ENCODE measurements around the gene KDR. TPM values are rescaled to one million over a fixed set of nuclear protein-coding genes. Genes with fewer than 3 reads are reported as not detected.

Gene KDR
- total RNA-seq, 3 donors from 2014 or later, result 20.3 to 64.2 (median 40.6) TPM

- DNase-seq (ENCODE audit: low spot score in 2 of 2), result no peak
- H3K4me3 ChIP-seq, result no peak overlapping the region
- intact Hi-C loops (cut with DNase I; ENCODE audit: low total_unique reads), result no loop called here
- H3K4me1 ChIP-seq, result no peaks in the 10 kb centered on the region
- TF ChIP-seq, protein P1, sequence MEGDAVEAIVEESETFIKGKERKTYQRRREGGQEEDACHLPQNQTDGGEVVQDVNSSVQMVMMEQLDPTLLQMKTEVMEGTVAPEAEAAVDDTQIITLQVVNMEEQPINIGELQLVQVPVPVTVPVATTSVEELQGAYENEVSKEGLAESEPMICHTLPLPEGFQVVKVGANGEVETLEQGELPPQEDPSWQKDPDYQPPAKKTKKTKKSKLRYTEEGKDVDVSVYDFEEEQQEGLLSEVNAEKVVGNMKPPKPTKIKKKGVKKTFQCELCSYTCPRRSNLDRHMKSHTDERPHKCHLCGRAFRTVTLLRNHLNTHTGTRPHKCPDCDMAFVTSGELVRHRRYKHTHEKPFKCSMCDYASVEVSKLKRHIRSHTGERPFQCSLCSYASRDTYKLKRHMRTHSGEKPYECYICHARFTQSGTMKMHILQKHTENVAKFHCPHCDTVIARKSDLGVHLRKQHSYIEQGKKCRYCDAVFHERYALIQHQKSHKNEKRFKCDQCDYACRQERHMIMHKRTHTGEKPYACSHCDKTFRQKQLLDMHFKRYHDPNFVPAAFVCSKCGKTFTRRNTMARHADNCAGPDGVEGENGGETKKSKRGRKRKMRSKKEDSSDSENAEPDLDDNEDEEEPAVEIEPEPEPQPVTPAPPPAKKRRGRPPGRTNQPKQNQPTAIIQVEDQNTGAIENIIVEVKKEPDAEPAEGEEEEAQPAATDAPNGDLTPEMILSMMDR (IDR thresholded peaks at IDR 0.05), result no peak
- TF ChIP-seq POLR2A (IDR thresholded peaks at IDR 0.05) (no peak), POLR2AphosphoS5 (IDR thresholded peaks at IDR 0.05) (no peak)
- H3K9me3 ChIP-seq, result no peaks in the 10 kb centered on the region
- no peak overlapping the region for H3K27ac ChIP-seq
- no peaks in the 10 kb centered on the region for H3K36me3 ChIP-seq
- no peaks in the 10 kb centered on the region for H3K27me3 ChIP-seq
Measured at GRCh38 chr4:55117511-55117910, 7.9 kb downstream of the KDR start.

- no peaks in the 10 kb centered on the region for H3K4me1 ChIP-seq
- no peak for DNase-seq (ENCODE audit: low spot score in 2 of 2)
- H3K4me3 ChIP-seq, result no peak overlapping the region
- no peak overlapping the region for H3K27ac ChIP-seq
- TF ChIP-seq, protein P1 (IDR thresholded peaks at IDR 0.05), result no peak
- TF ChIP-seq POLR2A (IDR thresholded peaks at IDR 0.05) (no peak), POLR2AphosphoS5 (IDR thresholded peaks at IDR 0.05) (no peak)
- H3K36me3 ChIP-seq, result no peaks in the 10 kb centered on the region
- intact Hi-C loops (cut with DNase I; ENCODE audit: low total_unique reads), result no loop called here
- H3K27me3 ChIP-seq, result no peaks in the 10 kb centered on the region
- no peaks in the 10 kb centered on the region for H3K9me3 ChIP-seq
Measured at GRCh38 chr4:55116450-55116849, 8.9 kb downstream of the KDR start.

DNA sequence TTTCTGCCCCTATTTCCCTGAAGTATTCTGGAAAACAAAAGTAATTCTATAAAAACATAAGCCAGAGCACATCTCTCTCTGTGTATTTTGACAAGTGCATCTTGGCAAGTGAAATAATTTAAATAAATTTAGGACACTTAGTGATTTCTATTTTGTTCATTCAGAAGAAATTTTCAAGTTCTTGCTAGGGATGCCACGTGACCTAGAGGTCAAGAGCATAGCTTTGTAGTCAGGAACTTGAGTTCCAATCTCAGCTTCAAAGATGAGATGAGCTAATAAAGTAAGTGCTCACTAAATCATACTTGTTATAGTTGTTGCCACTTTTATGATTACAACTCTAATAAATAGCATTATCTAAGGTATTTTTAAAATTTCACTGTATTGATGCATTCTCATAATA, 13.8 kb downstream of the KDR start:
- DNase-seq (ENCODE audit: low spot score in 2 of 2), result no peak
- Histone ChIP-seq H3K27me3 (no peaks in the 10 kb centered on the region), H3K27ac (no peak overlapping the region), H3K4me1 (no peaks in the 10 kb centered on the region), H3K4me3 (no peak overlapping the region), H3K9me3 (no peaks in the 10 kb centered on the region), H3K36me3 (no peaks in the 10 kb centered on the region)
- intact Hi-C loops (cut with DNase I; ENCODE audit: low total_unique reads), result no loop called here
- TF ChIP-seq POLR2A (IDR thresholded peaks at IDR 0.05), result no peak
- TF ChIP-seq, protein P1 (IDR thresholded peaks at IDR 0.05), result no peak

DNA sequence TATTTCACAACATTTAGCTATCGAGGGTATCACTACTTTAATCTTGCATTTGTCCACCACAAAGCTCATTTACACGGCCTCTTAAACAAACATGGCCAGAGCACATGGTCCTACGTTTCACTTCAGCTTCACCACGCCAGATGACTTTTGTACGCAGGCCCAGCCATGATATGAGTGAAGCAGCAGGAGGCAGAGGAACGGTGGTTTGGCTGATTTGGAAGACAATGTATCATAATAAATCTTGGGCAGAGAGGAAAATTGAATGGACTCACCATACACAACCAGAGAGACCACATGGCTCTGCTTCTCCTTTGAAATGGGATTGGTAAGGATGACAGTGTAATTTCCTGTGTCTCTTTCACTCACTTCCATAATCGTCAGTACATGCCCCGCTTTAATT, 15.3 kb downstream of the KDR start:
- intact Hi-C loops (cut with DNase I; ENCODE audit: low total_unique reads), result no loop called here
- Histone ChIP-seq H3K4me1 (no peaks in the 10 kb centered on the region), H3K27ac (no peak overlapping the region), H3K9me3 (no peaks in the 10 kb centered on the region), H3K4me3 (no peak overlapping the region), H3K36me3 (no peaks in the 10 kb centered on the region), H3K27me3 (no peaks in the 10 kb centered on the region)
- TF ChIP-seq, protein P1 (IDR thresholded peaks at IDR 0.05), result no peak
- TF ChIP-seq POLR2A (IDR thresholded peaks at IDR 0.05) (no peak), POLR2AphosphoS5 (IDR thresholded peaks at IDR 0.05) (no peak)
- DNase-seq (ENCODE audit: low spot score in 2 of 2), result no peak

DNA sequence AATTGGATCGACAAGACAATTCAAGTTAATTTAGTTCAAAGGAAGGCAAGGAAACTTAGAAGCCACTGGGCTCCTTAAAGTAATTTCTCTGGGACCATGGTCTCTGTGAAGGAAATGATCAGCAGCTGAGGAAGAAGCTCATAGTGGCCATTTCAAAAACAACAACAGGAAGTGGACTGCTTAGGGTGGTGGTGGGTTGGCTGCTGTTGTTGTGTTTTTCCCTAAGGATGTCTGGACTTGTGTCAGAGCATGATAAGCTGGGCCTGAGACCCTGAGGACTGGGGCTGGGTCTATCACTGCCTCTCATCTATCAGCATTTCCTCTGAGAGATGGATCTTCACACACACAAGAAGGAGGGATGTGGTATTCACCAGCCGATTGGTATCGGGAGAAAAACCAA, 18.3 kb downstream of the KDR start:
- H3K9me3 ChIP-seq, result no peaks in the 10 kb centered on the region
- H3K4me3 ChIP-seq, result no peak overlapping the region
- no peak overlapping the region for H3K27ac ChIP-seq
- no peak for DNase-seq (ENCODE audit: low spot score in 2 of 2)
- TF ChIP-seq, protein P1 (IDR thresholded peaks at IDR 0.05), result no peak
- TF ChIP-seq POLR2A (IDR thresholded peaks at IDR 0.05) (no peak), POLR2AphosphoS5 (IDR thresholded peaks at IDR 0.05) (no peak)
- no peaks in the 10 kb centered on the region for H3K4me1 ChIP-seq
- H3K36me3 ChIP-seq, result no peaks in the 10 kb centered on the region
- intact Hi-C loops (cut with DNase I; ENCODE audit: low total_unique reads), result no loop called here
- no peaks in the 10 kb centered on the region for H3K27me3 ChIP-seq
